Measurements from ENCODE around the gene WDR27. TPM values are rescaled to one million over a fixed set of nuclear protein-coding genes. Genes with fewer than 3 reads are reported as not detected.

Gene WDR27
- polyA plus RNA-seq, 1 donor from 2014 or later: 35.8 TPM

GRCh38 chr6:169427856-169428255, 274.0 kb downstream of the WDR27 start:
- Histone ChIP-seq H3K36me3 (ENCODE audit: insufficient read depth, low read length) (no peaks in the 10 kb centered on the region), H3K9me3 (ENCODE audit: low read length) (peaks cover 11% of the 10 kb centered on the region), H3K9me2 (ENCODE audit: insufficient read depth, low read length) (no peaks in the 10 kb centered on the region), H3K79me2 (replicated peaks; ENCODE audit: insufficient read depth, low read length) (no peaks in the 10 kb centered on the region), H2AFZ (ENCODE audit: low read depth, low read length) (no peak overlapping the region), H3K4me3 (ENCODE audit: low read length) (no peak overlapping the region), H3K27me3 (ENCODE audit: insufficient read depth, low read depth, low read length) (no peaks in the 10 kb centered on the region), H3K27ac (ENCODE audit: low read length) (no peak overlapping the region), H4K20me1 (ENCODE audit: insufficient read depth) (no peaks in the 10 kb centered on the region), H3F3A (ENCODE audit: insufficient read depth, low read length, poor library complexity, severe bottlenecking) (no peaks in the 10 kb centered on the region), H3K4me2 (ENCODE audit: low read length) (no peak overlapping the region), H3K9ac (ENCODE audit: low read length) (no peak overlapping the region)
- TF ChIP-seq RAD21 (conservative IDR thresholded peaks at IDR 0.05): no peak
- TF ChIP-seq POLR2AphosphoS5 (IDR thresholded peaks at IDR 0.05): no peak
- TF ChIP-seq REST (IDR thresholded peaks at IDR 0.05; ENCODE audit: borderline replicate concordance): no peak
- no peak for TF ChIP-seq EP300 (conservative IDR thresholded peaks at IDR 0.05; ENCODE audit: poor library complexity, severe bottlenecking)
- no peak for TF ChIP-seq CTCF (IDR thresholded peaks at IDR 0.05; ENCODE audit: poor library complexity, severe bottlenecking)
- TF ChIP-seq SMC3 (conservative IDR thresholded peaks at IDR 0.05; ENCODE audit: poor library complexity): no peak
- TF ChIP-seq MXI1 (conservative IDR thresholded peaks at IDR 0.05; ENCODE audit: poor library complexity, severe bottlenecking): no peak
- TF ChIP-seq EZH2 (IDR thresholded peaks at IDR 0.05; ENCODE audit: borderline replicate concordance, insufficient read depth, low read length, poor library complexity, severe bottlenecking): no peak
- no peak for TF ChIP-seq TAF1 (IDR thresholded peaks at IDR 0.05; ENCODE audit: low read depth)

- H3K4me3 ChIP-seq (ENCODE audit: low read length): no peak overlapping the region
- H3K4me2 ChIP-seq (ENCODE audit: low read length): no peak overlapping the region
- H3K9me2 ChIP-seq (ENCODE audit: insufficient read depth, low read length): no peaks in the 10 kb centered on the region
- peaks cover 10% of the 10 kb centered on the region for H3K9me3 ChIP-seq (ENCODE audit: low read length)
- H3K36me3 ChIP-seq (ENCODE audit: insufficient read depth, low read length): no peaks in the 10 kb centered on the region
- H3F3A ChIP-seq (ENCODE audit: insufficient read depth, low read length, poor library complexity, severe bottlenecking): no peaks in the 10 kb centered on the region
- no peaks in the 10 kb centered on the region for H3K79me2 ChIP-seq (replicated peaks; ENCODE audit: insufficient read depth, low read length)
- H3K27me3 ChIP-seq (ENCODE audit: insufficient read depth, low read depth, low read length): no peaks in the 10 kb centered on the region
- TF ChIP-seq SMC3 (conservative IDR thresholded peaks at IDR 0.05; ENCODE audit: poor library complexity) (no peak), RAD21 (conservative IDR thresholded peaks at IDR 0.05) (no peak), TAF1 (IDR thresholded peaks at IDR 0.05; ENCODE audit: low read depth) (no peak), MXI1 (conservative IDR thresholded peaks at IDR 0.05; ENCODE audit: poor library complexity, severe bottlenecking) (no peak), POLR2AphosphoS5 (IDR thresholded peaks at IDR 0.05) (no peak), EZH2 (IDR thresholded peaks at IDR 0.05; ENCODE audit: borderline replicate concordance, insufficient read depth, low read length, poor library complexity, severe bottlenecking) (no peak), REST (IDR thresholded peaks at IDR 0.05; ENCODE audit: borderline replicate concordance) (no peak), CTCF (IDR thresholded peaks at IDR 0.05; ENCODE audit: poor library complexity, severe bottlenecking) (no peak), EP300 (conservative IDR thresholded peaks at IDR 0.05; ENCODE audit: poor library complexity, severe bottlenecking) (no peak)
- H2AFZ ChIP-seq (ENCODE audit: low read depth, low read length): no peak overlapping the region
- no peak overlapping the region for H3K27ac ChIP-seq (ENCODE audit: low read length)
- no peak overlapping the region for H3K9ac ChIP-seq (ENCODE audit: low read length)
- no peaks in the 10 kb centered on the region for H4K20me1 ChIP-seq (ENCODE audit: insufficient read depth)
Measured at GRCh38 chr6:169426611-169427010, 275.2 kb downstream of the WDR27 start.

Data from neural cell (in vitro differentiated cells).